Uterus (tissue), 4 donors: ENCODE measurements around the gene LBH. TPM values are rescaled to one million over a fixed set of nuclear protein-coding genes. Genes with fewer than 3 reads are reported as not detected.
A peak's percentile ranks its signal among the peaks of the same experiment; 100 is the strongest.

Experiments used
- DNase-seq, 2 donors: peaks; one replicate each; pipeline ENCODE4 v3.0.0-alpha.2; 2019 to 2020
- H3K27ac ChIP-seq, 2 donors: fragments of 200-600 bp; sonication (generic); 1 replicate in 1 of 2; 2 replicates in 1 of 2; pipeline ENCODE4 v1.5.1; 2016 to 2018
- H3K27me3 ChIP-seq, 2 donors: fragments of 200-600 bp; sonication (generic); one replicate each; pipeline ENCODE4 v1.5.1; 2018 to 2019; ENCODE audit warnings: control low read depth in 1 of 2
- H3K36me3 ChIP-seq, 2 donors: fragments of 200-600 bp; sonication (generic); one replicate each; pipeline ENCODE4 v1.5.1; 2019; ENCODE audit warnings: control low read depth in 1 of 2
- H3K4me1 ChIP-seq, 2 donors: fragments of 200-600 bp; sonication (generic); one replicate each; pipeline ENCODE4 v1.5.1; 2018 to 2019; ENCODE audit warnings: control low read depth in 1 of 2
- H3K4me3 ChIP-seq, 2 donors: fragments of 200-600 bp; sonication (generic); 1 replicate in 1 of 2; 2 replicates in 1 of 2; pipeline ENCODE4 v1.5.1; 2018 to 2019; ENCODE audit warnings: mild to moderate bottlenecking in 1 of 2
- H3K9me3 ChIP-seq, 2 donors: fragments of 200-600 bp; sonication (generic); one replicate each; pipeline ENCODE4 v1.5.1; 2019; ENCODE audit warnings: control low read depth in 1 of 2
- CTCF ChIP-seq, 4 experiments: fragments of 200-600 bp in 2 of 4; fragments of 450-650 bp in 2 of 4; sonication (generic) in 2 of 4; IDR thresholded peaks; one replicate each; pipeline ENCODE4 v1.5.1; 2016 to 2019; ENCODE audit warnings: antibody characterized with exemption in 4 of 4, mild to moderate bottlenecking in 2 of 4, moderate library complexity in 1 of 4
- POLR2A ChIP-seq, 2 donors: fragments of 450-650 bp; IDR thresholded peaks; one replicate each; pipeline ENCODE4 v1.6.1; 2016; ENCODE audit warnings: antibody characterized with exemption in 2 of 2, mild to moderate bottlenecking in 1 of 2, moderate library complexity in 1 of 2
- intact Hi-C: fragments of 100-400 bp; cut with DNase I; formaldehyde crosslinking; loops from one replicate; pipeline ENCODE4 v1.15.1; 2023; ENCODE audit warnings: low total_unique reads
- total RNA-seq, 4 donors: library from RNA; depleted of rRNA in 3 of 4; stranded (reverse); fragments of >200 nt in 3 of 4; gene quantifications; one replicate each; pipeline versions ENCODE4 v1.1.0 to v1.2.4, GENCODE V29; 2014 to 2023
- donor health status: DM: yes; HTN: yes; CAD: no.

Gene LBH
- total RNA-seq, 4 donors from 2014 or later = 30.7 to 94.3 (median 64.5) TPM

GRCh38 chr2:30283931-30284565, 52.7 kb downstream of the LBH start:
- intact Hi-C loops = no loop called here
- Histone ChIP-seq H3K36me3 (no peaks in the 10 kb centered on the region), H3K27ac (no peak overlapping the region), H3K27me3 (no peaks in the 10 kb centered on the region), H3K4me1 (no peaks in the 10 kb centered on the region), H3K9me3 (no peaks in the 10 kb centered on the region), H3K4me3 (no peak overlapping the region)
- no peak for DNase-seq
- no peak for TF ChIP-seq POLR2A (IDR thresholded peaks at IDR 0.05)
- no peak for TF ChIP-seq CTCF (IDR thresholded peaks at IDR 0.05)

GRCh38 chr2:30285758-30286157, 54.4 kb downstream of the LBH start:
- H3K9me3 ChIP-seq = no peaks in the 10 kb centered on the region
- H3K27me3 ChIP-seq = no peaks in the 10 kb centered on the region
- H3K4me1 ChIP-seq = no peaks in the 10 kb centered on the region
- no peak overlapping the region for H3K4me3 ChIP-seq
- no peak for DNase-seq
- intact Hi-C loops = no loop called here
- TF ChIP-seq CTCF (IDR thresholded peaks at IDR 0.05) = no peak
- TF ChIP-seq POLR2A (IDR thresholded peaks at IDR 0.05) = no peak
- H3K27ac ChIP-seq = no peak overlapping the region
- no peaks in the 10 kb centered on the region for H3K36me3 ChIP-seq

- no peaks in the 10 kb centered on the region for H3K4me1 ChIP-seq
- no peaks in the 10 kb centered on the region for H3K9me3 ChIP-seq
- no peak overlapping the region for H3K4me3 ChIP-seq
- no peak for TF ChIP-seq POLR2A (IDR thresholded peaks at IDR 0.05)
- TF ChIP-seq CTCF (IDR thresholded peaks at IDR 0.05) = no peak
- DNase-seq = no peak
- H3K27me3 ChIP-seq = no peaks in the 10 kb centered on the region
- no peaks in the 10 kb centered on the region for H3K36me3 ChIP-seq
- H3K27ac ChIP-seq = no peak overlapping the region
- intact Hi-C loops = no loop called here
Measured at GRCh38 chr2:30287190-30287840, 56.0 kb downstream of the LBH start.

GRCh38 chr2:30287857-30288513, 56.7 kb downstream of the LBH start:
- no peak overlapping the region for H3K4me3 ChIP-seq
- TF ChIP-seq CTCF (IDR thresholded peaks at IDR 0.05) (no peak), POLR2A (IDR thresholded peaks at IDR 0.05) (no peak)
- peak overlapping the region in 1 of 2 donors; percentile 29 for H3K27ac ChIP-seq
- no peaks in the 10 kb centered on the region for H3K36me3 ChIP-seq
- no peaks in the 10 kb centered on the region for H3K4me1 ChIP-seq
- intact Hi-C loops = no loop called here
- H3K9me3 ChIP-seq = no peaks in the 10 kb centered on the region
- no peaks in the 10 kb centered on the region for H3K27me3 ChIP-seq
- no peak for DNase-seq

DNA sequence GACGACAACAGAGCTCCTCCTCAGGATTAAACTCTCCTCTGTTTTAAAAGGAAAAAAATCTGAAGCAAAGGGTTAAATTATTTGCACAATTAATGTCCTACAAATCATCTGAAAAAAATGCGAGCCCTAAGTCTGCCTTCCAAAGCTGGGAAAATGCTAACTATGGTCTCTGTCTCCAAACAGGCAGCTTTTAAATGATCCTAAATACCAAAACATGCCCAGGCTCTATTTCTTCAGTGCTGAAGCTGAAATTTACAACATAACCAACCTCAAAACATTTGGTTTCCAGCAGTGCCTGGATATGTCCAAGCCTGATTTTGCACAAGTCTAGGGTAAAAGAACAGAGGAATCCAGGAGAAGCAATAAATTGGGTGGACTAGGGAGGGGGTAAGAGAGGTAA, 57.2 kb downstream of the LBH start:
- Histone ChIP-seq H3K9me3 (no peaks in the 10 kb centered on the region), H3K27me3 (no peaks in the 10 kb centered on the region), H3K36me3 (no peaks in the 10 kb centered on the region), H3K4me3 (no peak overlapping the region), H3K27ac (peak overlapping the region in 1 of 2 donors; percentile 29), H3K4me1 (no peaks in the 10 kb centered on the region)
- DNase-seq = no peak
- TF ChIP-seq POLR2A (IDR thresholded peaks at IDR 0.05) (no peak), CTCF (IDR thresholded peaks at IDR 0.05) (no peak)
- intact Hi-C loops = no loop called here
